Gastroesophageal sphincter (tissue), 3 donors: Measurements from ENCODE around the gene C9.
"Not testable (repeated sequence)": the region's sequence is repeated elsewhere in the genome, so short reads cannot be mapped to it uniquely, and the experiment has no call there.

Experiments used
- CTCF ChIP-seq, 4 experiments: fragments of 200-600 bp in 2 of 4; fragments of 450-650 bp in 2 of 4; sonication (generic) in 1 of 4; IDR thresholded peaks; one replicate each; pipeline ENCODE4 v1.5.1; 2017 to 2019; ENCODE audit warnings: antibody characterized with exemption in 4 of 4, mild to moderate bottlenecking in 2 of 4, moderate library complexity in 2 of 4
- POLR2AphosphoS5 ChIP-seq: sonication (generic); formaldehyde crosslinking; IDR thresholded peaks from one replicate; pipeline ENCODE4 v1.6.1; 2017; ENCODE audit warnings: antibody characterized with exemption

- not testable (repeated sequence) for TF ChIP-seq CTCF (IDR thresholded peaks at IDR 0.05); POLR2AphosphoS5
These were observed 39.5 kb upstream of the C9 start for GRCh38 chr5:39403761-39404160.
